Muscle of leg (tissue), 11 donors: ENCODE data around the gene LRWD1. TPM values are rescaled to one million over a fixed set of nuclear protein-coding genes. Genes with fewer than 3 reads are reported as not detected.
"Not testable (repeated sequence)": the region's sequence is repeated elsewhere in the genome, so short reads cannot be mapped to it uniquely, and the experiment has no call there.

Experiments
- DNase-seq: peaks from one replicate; pipeline ENCODE4 v3.0.0; 2013
- H3K27ac ChIP-seq: one replicate; pipeline ENCODE4 v1.5.1; 2013; ENCODE audit warnings: mild to moderate bottlenecking, low read length, control low read depth
- H3K27me3 ChIP-seq: one replicate; pipeline ENCODE4 v1.6.1; 2013; ENCODE audit warnings: low read length; ENCODE audit not compliant: control insufficient read depth, insufficient read depth
- H3K36me3 ChIP-seq: one replicate; pipeline ENCODE4 v1.6.1; 2013; ENCODE audit warnings: low read length; ENCODE audit not compliant: control insufficient read depth, insufficient read depth
- H3K4me1 ChIP-seq: one replicate; pipeline ENCODE4 v1.6.1; 2013; ENCODE audit warnings: low read length; ENCODE audit not compliant: control insufficient read depth, insufficient read depth
- H3K4me3 ChIP-seq: one replicate; pipeline ENCODE4 v1.5.1; 2013; ENCODE audit warnings: low read length, control low read depth
- H3K9me3 ChIP-seq: replicated peaks from 2 replicates; pipeline ENCODE4 v1.6.1; 2013; ENCODE audit warnings: low read depth, low read length; ENCODE audit not compliant: control insufficient read depth
- WGBS: methylation state at CpG from one replicate; pipeline ENCODE4 v1.1.5; 2013; ENCODE audit warnings: missing lambda C conversion rate; ENCODE audit not compliant: insufficient coverage; 5-methylcytosine and 5-hydroxymethylcytosine counted together
- polyA plus RNA-seq, 8 donors: library from polyadenylated mRNA; unstranded; fragments of 120-200 nt; gene quantifications; one replicate each; pipeline versions ENCODE4 v1.2.1 to v1.2.3, GENCODE V29; 2013; ENCODE audit warnings: inconsistent platforms in 1 of 8, low replicate concordance in 1 of 8; ENCODE audit not compliant: insufficient read length in 8 of 8, insufficient read depth in 1 of 8
- total RNA-seq: library from RNA; stranded (reverse); fragments of 120-200 nt; gene quantifications from one replicate; pipeline ENCODE4 v1.2.4, GENCODE V29; 2013

Gene LRWD1
- total and polyA plus RNA-seq, 9 donors: 10.2 to 14.5 (median 12.5) TPM

GRCh38 chr7:102494473-102495149 is 29.8 kb downstream of the LRWD1 start:
- H3K27ac ChIP-seq, DNase-seq, H3K4me3 ChIP-seq, H3K4me1 ChIP-seq, H3K27me3 ChIP-seq, H3K9me3 ChIP-seq, H3K36me3 ChIP-seq: not testable (repeated sequence)
- no CpG with 5 or more reads among the region's 67 CpGs for WGBS

- not testable (repeated sequence) for H3K36me3 ChIP-seq, H3K4me3 ChIP-seq, H3K27me3 ChIP-seq, DNase-seq, H3K27ac ChIP-seq, H3K9me3 ChIP-seq, H3K4me1 ChIP-seq
- 100% methylated on average over 1 of the region's 10 CpGs for WGBS
These were observed 32.1 kb downstream of the LRWD1 start for GRCh38 chr7:102496861-102497260.

GRCh38 chr7:102497308-102497707 is 32.5 kb downstream of the LRWD1 start:
- H3K4me1 ChIP-seq, H3K27me3 ChIP-seq, H3K9me3 ChIP-seq, DNase-seq, H3K27ac ChIP-seq, H3K36me3 ChIP-seq, H3K4me3 ChIP-seq: not testable (repeated sequence)
- no CpG with 5 or more reads among the region's 5 CpGs for WGBS

GRCh38 chr7:102498321-102498720 is 33.5 kb downstream of the LRWD1 start:
- not testable (repeated sequence) for H3K4me1 ChIP-seq, DNase-seq, H3K36me3 ChIP-seq, H3K4me3 ChIP-seq, H3K27me3 ChIP-seq, H3K27ac ChIP-seq, H3K9me3 ChIP-seq
- WGBS: no CpG with 5 or more reads among the region's 16 CpGs

GRCh38 chr7:102503141-102503540 is 38.4 kb downstream of the LRWD1 start:
- H3K36me3 ChIP-seq, DNase-seq, H3K27me3 ChIP-seq, H3K9me3 ChIP-seq, H3K27ac ChIP-seq, H3K4me1 ChIP-seq, H3K4me3 ChIP-seq: not testable (repeated sequence)
- no CpG with 5 or more reads among the region's 12 CpGs for WGBS

- H3K4me3 ChIP-seq, H3K4me1 ChIP-seq, H3K27me3 ChIP-seq, DNase-seq, H3K36me3 ChIP-seq, H3K27ac ChIP-seq, H3K9me3 ChIP-seq: not testable (repeated sequence)
- no CpG with 5 or more reads among the region's 24 CpGs for WGBS
These were observed 40.8 kb downstream of the LRWD1 start for GRCh38 chr7:102505298-102506185.

GRCh38 chr7:102507410-102508088 is 42.8 kb downstream of the LRWD1 start:
- DNase-seq, H3K36me3 ChIP-seq, H3K9me3 ChIP-seq, H3K27me3 ChIP-seq, H3K4me3 ChIP-seq, H3K27ac ChIP-seq, H3K4me1 ChIP-seq: not testable (repeated sequence)
- no CpG with 5 or more reads among the region's 8 CpGs for WGBS

- WGBS: no CpG with 5 or more reads among the region's 8 CpGs
- not testable (repeated sequence) for H3K9me3 ChIP-seq, H3K4me3 ChIP-seq, H3K27ac ChIP-seq, H3K36me3 ChIP-seq, H3K4me1 ChIP-seq, H3K27me3 ChIP-seq, DNase-seq
These were observed 45.8 kb downstream of the LRWD1 start for GRCh38 chr7:102510575-102510974.

- H3K36me3 ChIP-seq, H3K9me3 ChIP-seq, H3K4me1 ChIP-seq, DNase-seq, H3K27me3 ChIP-seq, H3K27ac ChIP-seq, H3K4me3 ChIP-seq: not testable (repeated sequence)
- no CpG with 5 or more reads among the region's 30 CpGs for WGBS
These were observed 47.2 kb downstream of the LRWD1 start for GRCh38 chr7:102511860-102512522.
